ENCODE data around the gene USH1C. TPM values are rescaled to one million over a fixed set of nuclear protein-coding genes. Genes with fewer than 3 reads are reported as not detected.

The USH1C gene
- total RNA-seq, 3 donors from 2014 or later (not counting 1 experiment from before 2014, with no cell fraction given), result not detected

- Histone ChIP-seq H3K4me1 (ENCODE audit: control insufficient read depth, insufficient read depth, low read length) (no peaks in the 10 kb centered on the region), H3K36me3 (ENCODE audit: control insufficient read depth, insufficient read depth, low read length) (no peaks in the 10 kb centered on the region), H3K27me3 (ENCODE audit: control insufficient read depth, insufficient read depth, low read length) (no peaks in the 10 kb centered on the region), H3K27ac (ENCODE audit: low read length) (no peak overlapping the region), H3K4me3 (ENCODE audit: low read length) (no peak overlapping the region), H3K9me3 (ENCODE audit: control insufficient read depth, insufficient read depth, low read length) (no peaks in the 10 kb centered on the region)
- TF ChIP-seq CTCF (IDR thresholded peaks at IDR 0.05), result no peak
- H3K27ac Mint-ChIP-seq, result no peak overlapping the region
- intact Hi-C loops (cut with micrococcal nuclease), result no loop called here
- H3K4me1 Mint-ChIP-seq, result no peaks in the 10 kb centered on the region
- ATAC-seq (no peak), DNase-seq (no peak)
- no peak overlapping the region for H3K4me3 Mint-ChIP-seq
- WGBS (ENCODE audit: insufficient coverage), result 67% methylated on average over 2 of the region's 2 CpGs
- H3K27me3 Mint-ChIP-seq (ENCODE audit: low read depth in 2 of 2), result peaks cover 9 to 15% of the 10 kb centered on the region in 2 donors
- no peaks in the 10 kb centered on the region for H3K36me3 Mint-ChIP-seq
- H3K9me3 Mint-ChIP-seq, result no peaks in the 10 kb centered on the region
Measured at GRCh38 chr11:17532784-17533183, 11.4 kb downstream of the USH1C start.

GRCh38 chr11:17531636-17532113 lies 12.5 kb downstream of the USH1C start:
- intact Hi-C loops (cut with micrococcal nuclease), result no loop called here
- Mint-ChIP-seq H3K9me3 (no peaks in the 10 kb centered on the region), H3K27ac (no peak overlapping the region), H3K27me3 (ENCODE audit: low read depth in 2 of 2) (peaks cover 9 to 11% of the 10 kb centered on the region in 2 donors), H3K4me3 (no peak overlapping the region), H3K4me1 (no peaks in the 10 kb centered on the region), H3K36me3 (no peaks in the 10 kb centered on the region)
- TF ChIP-seq CTCF (IDR thresholded peaks at IDR 0.05), result no peak
- Histone ChIP-seq H3K27ac (ENCODE audit: low read length) (no peak overlapping the region), H3K9me3 (ENCODE audit: control insufficient read depth, insufficient read depth, low read length) (no peaks in the 10 kb centered on the region), H3K4me3 (ENCODE audit: low read length) (no peak overlapping the region), H3K27me3 (ENCODE audit: control insufficient read depth, insufficient read depth, low read length) (no peaks in the 10 kb centered on the region), H3K36me3 (ENCODE audit: control insufficient read depth, insufficient read depth, low read length) (no peaks in the 10 kb centered on the region), H3K4me1 (ENCODE audit: control insufficient read depth, insufficient read depth, low read length) (no peaks in the 10 kb centered on the region)
- ATAC-seq, result no peak
- 78% methylated on average over 6 of the region's 6 CpGs for WGBS (ENCODE audit: insufficient coverage)
- DNase-seq, result no peak

GRCh38 chr11:17531071-17531600 lies 13.1 kb downstream of the USH1C start:
- intact Hi-C loops (cut with micrococcal nuclease), result no loop called here
- H3K4me1 ChIP-seq (ENCODE audit: control insufficient read depth, insufficient read depth, low read length), result no peaks in the 10 kb centered on the region
- DNase-seq (no peak), ATAC-seq (no peak)
- H3K9me3 ChIP-seq (ENCODE audit: control insufficient read depth, insufficient read depth, low read length), result no peaks in the 10 kb centered on the region
- H3K4me1 Mint-ChIP-seq, result no peaks in the 10 kb centered on the region
- no peak overlapping the region for H3K27ac Mint-ChIP-seq
- H3K27ac ChIP-seq (ENCODE audit: low read length), result no peak overlapping the region
- no peak overlapping the region for H3K4me3 ChIP-seq (ENCODE audit: low read length)
- H3K36me3 ChIP-seq (ENCODE audit: control insufficient read depth, insufficient read depth, low read length), result no peaks in the 10 kb centered on the region
- H3K27me3 Mint-ChIP-seq (ENCODE audit: low read depth in 2 of 2), result peaks cover 9 to 11% of the 10 kb centered on the region in 2 donors
- H3K9me3 Mint-ChIP-seq, result no peaks in the 10 kb centered on the region
- H3K4me3 Mint-ChIP-seq, result no peak overlapping the region
- no peaks in the 10 kb centered on the region for H3K36me3 Mint-ChIP-seq
- H3K27me3 ChIP-seq (ENCODE audit: control insufficient read depth, insufficient read depth, low read length), result no peaks in the 10 kb centered on the region
- TF ChIP-seq CTCF (IDR thresholded peaks at IDR 0.05), result no peak
- WGBS (ENCODE audit: insufficient coverage), result 88% methylated on average over 22 of the region's 22 CpGs

GRCh38 chr11:17529844-17530185 lies 14.4 kb downstream of the USH1C start:
- no peak overlapping the region for H3K27ac Mint-ChIP-seq
- TF ChIP-seq CTCF (IDR thresholded peaks at IDR 0.05), result no peak
- Histone ChIP-seq H3K27ac (ENCODE audit: low read length) (no peak overlapping the region), H3K27me3 (ENCODE audit: control insufficient read depth, insufficient read depth, low read length) (no peaks in the 10 kb centered on the region), H3K4me1 (ENCODE audit: control insufficient read depth, insufficient read depth, low read length) (no peaks in the 10 kb centered on the region), H3K9me3 (ENCODE audit: control insufficient read depth, insufficient read depth, low read length) (no peaks in the 10 kb centered on the region), H3K4me3 (ENCODE audit: low read length) (no peak overlapping the region), H3K36me3 (ENCODE audit: control insufficient read depth, insufficient read depth, low read length) (no peaks in the 10 kb centered on the region)
- no peak for DNase-seq
- H3K4me3 Mint-ChIP-seq, result no peak overlapping the region
- no peaks in the 10 kb centered on the region for H3K9me3 Mint-ChIP-seq
- no peaks in the 10 kb centered on the region for H3K36me3 Mint-ChIP-seq
- H3K4me1 Mint-ChIP-seq, result no peaks in the 10 kb centered on the region
- intact Hi-C loops (cut with micrococcal nuclease), result no loop called here
- WGBS (ENCODE audit: insufficient coverage), result 91% methylated on average over 10 of the region's 10 CpGs
- no peak for ATAC-seq
- peaks cover 5 to 7% of the 10 kb centered on the region in 2 donors for H3K27me3 Mint-ChIP-seq (ENCODE audit: low read depth in 2 of 2)

Measured in natural killer cell (primary cell).